Measurements from ENCODE around the gene TPBGL.

Gene TPBGL

DNA sequence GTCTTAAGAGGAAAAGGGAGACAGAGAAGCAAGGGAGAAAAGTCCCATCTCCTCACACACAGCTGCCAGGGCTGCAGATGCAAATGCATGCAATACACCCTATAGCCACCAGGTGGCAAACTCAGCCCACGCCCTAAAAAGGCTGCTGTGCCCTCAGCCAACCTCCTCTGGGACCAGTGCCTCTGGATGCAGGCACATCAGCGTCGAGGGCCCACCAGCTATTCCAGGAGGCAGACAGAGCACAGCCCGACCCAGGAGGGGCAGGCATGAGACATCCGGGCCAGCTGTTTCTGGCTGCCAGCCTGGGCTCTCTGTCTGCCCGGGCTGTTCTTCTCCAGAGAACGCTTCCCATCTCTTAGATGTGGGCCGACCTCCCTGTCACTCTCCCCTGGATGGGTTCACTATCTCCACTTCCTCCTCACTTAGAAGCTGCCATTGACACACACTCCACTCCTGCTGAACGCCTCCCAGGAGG, 39.7 kb downstream of the TPBGL start:
- Histone ChIP-seq H3K4me3 (ENCODE audit: low read depth, low read length) (no peak overlapping the region), H3K9me3 (ENCODE audit: severe bottlenecking) (no peaks in the 10 kb centered on the region), H3K27ac (no peak overlapping the region), H3K36me3 (peaks cover 25% of the 10 kb centered on the region), H3K27me3 (ENCODE audit: insufficient read depth, low read depth, severe bottlenecking) (no peaks in the 10 kb centered on the region)
- TF ChIP-seq, protein P1, sequence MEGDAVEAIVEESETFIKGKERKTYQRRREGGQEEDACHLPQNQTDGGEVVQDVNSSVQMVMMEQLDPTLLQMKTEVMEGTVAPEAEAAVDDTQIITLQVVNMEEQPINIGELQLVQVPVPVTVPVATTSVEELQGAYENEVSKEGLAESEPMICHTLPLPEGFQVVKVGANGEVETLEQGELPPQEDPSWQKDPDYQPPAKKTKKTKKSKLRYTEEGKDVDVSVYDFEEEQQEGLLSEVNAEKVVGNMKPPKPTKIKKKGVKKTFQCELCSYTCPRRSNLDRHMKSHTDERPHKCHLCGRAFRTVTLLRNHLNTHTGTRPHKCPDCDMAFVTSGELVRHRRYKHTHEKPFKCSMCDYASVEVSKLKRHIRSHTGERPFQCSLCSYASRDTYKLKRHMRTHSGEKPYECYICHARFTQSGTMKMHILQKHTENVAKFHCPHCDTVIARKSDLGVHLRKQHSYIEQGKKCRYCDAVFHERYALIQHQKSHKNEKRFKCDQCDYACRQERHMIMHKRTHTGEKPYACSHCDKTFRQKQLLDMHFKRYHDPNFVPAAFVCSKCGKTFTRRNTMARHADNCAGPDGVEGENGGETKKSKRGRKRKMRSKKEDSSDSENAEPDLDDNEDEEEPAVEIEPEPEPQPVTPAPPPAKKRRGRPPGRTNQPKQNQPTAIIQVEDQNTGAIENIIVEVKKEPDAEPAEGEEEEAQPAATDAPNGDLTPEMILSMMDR (IDR thresholded peaks at IDR 0.05; ENCODE audit: low read depth, low read length): peak; percentile 97
- DNase-seq: peak; percentile 75

DNA sequence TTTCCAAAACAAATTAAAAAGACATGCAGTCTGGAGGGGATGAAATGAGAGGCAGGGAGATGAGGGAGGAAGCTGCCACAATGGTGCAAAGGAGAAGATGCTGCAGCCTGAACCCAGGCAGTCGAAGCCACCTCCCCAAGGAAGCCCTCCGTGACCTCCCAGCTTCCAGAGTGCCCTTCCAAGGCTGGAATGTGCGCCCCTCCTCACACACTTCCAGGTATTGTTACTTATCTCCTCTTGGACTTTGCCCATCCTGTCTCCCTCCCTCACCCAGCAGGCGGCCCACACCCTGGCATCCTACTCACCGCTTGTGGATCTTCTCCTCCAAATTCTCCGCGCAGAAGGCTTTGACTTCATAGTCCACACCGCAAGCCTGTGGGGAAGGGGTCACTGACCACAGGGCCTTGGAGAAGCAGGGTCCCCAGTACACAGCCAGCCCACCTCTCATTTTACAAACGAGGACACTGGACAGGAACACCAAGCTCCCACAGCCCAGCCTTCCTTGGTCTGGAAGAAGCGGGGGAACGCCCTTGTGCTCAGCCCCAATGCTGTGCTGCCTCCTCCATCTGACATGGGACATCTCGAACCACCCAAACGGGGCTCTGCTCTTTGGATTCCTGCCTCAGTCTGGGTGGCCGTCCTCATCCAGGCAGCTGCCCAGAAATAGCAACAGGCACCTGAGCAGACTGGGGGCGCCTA, 40.3 kb downstream of the TPBGL start:
- Histone ChIP-seq H3K36me3 (peaks cover 25% of the 10 kb centered on the region), H3K27ac (no peak overlapping the region)

DNA sequence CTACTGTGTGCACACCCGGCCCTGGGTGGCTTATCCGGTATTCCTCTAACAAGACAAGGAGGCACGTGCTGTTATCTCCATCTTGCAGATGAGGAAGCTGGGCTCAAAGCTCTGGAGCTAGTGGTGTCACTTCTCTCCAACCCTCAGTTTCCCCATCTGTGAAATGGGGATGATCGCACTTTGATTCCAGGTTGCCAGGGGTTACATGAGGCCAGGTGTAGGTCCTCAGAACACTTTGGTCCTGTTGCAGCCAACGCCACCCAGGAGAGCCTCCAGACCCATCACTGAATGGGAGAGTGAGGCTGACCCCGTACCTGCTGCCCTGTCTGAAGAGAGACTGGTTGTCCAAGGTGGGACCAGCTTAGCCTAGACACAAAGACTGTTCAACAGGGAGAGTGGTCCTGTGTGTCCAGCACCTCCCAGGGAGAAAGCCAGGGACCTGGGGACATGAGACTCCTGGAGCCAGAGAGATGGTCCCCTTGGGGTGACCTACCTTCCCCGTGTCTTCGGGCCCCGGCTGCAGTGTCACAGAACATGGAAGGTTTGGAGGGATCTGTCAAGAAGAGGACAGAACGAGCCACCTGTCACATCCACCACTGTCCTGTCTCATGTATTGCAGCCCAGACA, 41.0 kb downstream of the TPBGL start:
- H3K27me3 ChIP-seq (ENCODE audit: insufficient read depth, low read depth, severe bottlenecking): no peaks in the 10 kb centered on the region
- TF ChIP-seq, protein P1 (IDR thresholded peaks at IDR 0.05; ENCODE audit: low read depth, low read length): no peak
- no peak overlapping the region for H3K27ac ChIP-seq
- H3K9me3 ChIP-seq (ENCODE audit: severe bottlenecking): no peaks in the 10 kb centered on the region
- no peak overlapping the region for H3K4me3 ChIP-seq (ENCODE audit: low read depth, low read length)
- peaks cover 25% of the 10 kb centered on the region for H3K36me3 ChIP-seq
- no peak for DNase-seq

More for the DNA sequence above, 40.3 kb downstream of the TPBGL start:
- TF ChIP-seq, protein P1 (IDR thresholded peaks at IDR 0.05; ENCODE audit: low read depth, low read length): no peak
- DNase-seq: no peak
- no peaks in the 10 kb centered on the region for H3K27me3 ChIP-seq (ENCODE audit: insufficient read depth, low read depth, severe bottlenecking)
- no peak overlapping the region for H3K4me3 ChIP-seq (ENCODE audit: low read depth, low read length)
- no peaks in the 10 kb centered on the region for H3K9me3 ChIP-seq (ENCODE audit: severe bottlenecking)

DNA sequence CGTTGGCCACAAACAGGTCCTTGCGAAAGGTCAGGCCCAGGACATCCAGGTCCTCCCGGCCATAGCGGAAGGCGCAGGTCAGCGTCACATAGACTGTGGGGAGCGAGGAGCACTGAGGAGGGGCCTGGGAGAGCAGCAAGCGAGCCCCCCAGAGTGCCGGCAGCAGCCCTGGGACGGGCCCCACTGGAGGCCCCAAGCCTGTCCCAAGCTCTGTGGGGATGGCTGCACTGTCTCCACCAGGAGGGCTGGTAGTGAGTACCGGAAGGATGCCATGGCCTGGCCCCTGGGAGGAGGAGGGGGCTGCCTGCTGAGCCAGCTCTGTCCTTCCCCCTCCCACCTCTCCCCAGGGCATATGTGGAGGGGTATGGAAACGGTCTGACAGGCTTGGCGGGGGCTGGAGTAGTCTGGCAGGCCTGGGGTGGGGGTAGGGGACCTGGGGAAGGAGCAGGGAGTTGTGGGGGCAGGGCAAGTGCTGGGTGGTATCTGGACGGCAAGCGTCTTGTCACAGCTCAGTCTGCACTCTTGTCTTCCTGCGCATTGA, 42.9 kb downstream of the TPBGL start:
- no peak overlapping the region for H3K4me3 ChIP-seq (ENCODE audit: low read depth, low read length)
- H3K9me3 ChIP-seq (ENCODE audit: severe bottlenecking): no peaks in the 10 kb centered on the region
- TF ChIP-seq, protein P1 (IDR thresholded peaks at IDR 0.05; ENCODE audit: low read depth, low read length): no peak
- no peak for DNase-seq
- no peaks in the 10 kb centered on the region for H3K27me3 ChIP-seq (ENCODE audit: insufficient read depth, low read depth, severe bottlenecking)
- H3K27ac ChIP-seq: no peak overlapping the region
- H3K36me3 ChIP-seq: peaks cover 13% of the 10 kb centered on the region

DNA sequence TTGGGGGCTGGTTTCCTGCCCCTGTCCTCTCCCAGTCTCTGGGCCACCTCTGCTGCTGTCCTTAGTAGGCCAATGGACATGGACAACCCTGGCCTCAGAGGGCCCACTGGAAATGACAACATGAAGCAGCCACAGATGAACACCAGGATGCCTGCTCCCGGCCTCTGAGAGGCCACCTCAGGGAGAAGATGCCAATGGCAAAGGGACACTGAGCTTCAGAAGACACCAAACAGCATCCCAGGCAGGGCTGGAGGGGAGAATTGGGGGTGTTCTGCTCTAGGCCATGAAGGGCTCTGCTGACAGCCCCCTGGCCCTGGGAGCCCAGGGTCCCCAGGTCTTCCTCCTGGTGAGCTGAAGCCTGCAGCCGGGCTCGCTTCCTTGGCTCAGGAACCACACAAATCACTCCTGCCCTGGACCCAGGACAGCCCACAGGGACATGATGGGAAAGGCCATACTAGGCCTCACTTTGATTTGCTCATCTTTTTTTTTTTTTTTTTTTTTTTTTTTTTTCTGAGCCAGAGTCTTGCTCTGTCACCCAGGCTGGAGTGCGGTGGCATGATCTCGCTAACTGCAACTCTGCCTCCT, 45.3 kb downstream of the TPBGL start:
- no peaks in the 10 kb centered on the region for H3K9me3 ChIP-seq (ENCODE audit: severe bottlenecking)
- no peak for DNase-seq
- no peak overlapping the region for H3K4me3 ChIP-seq (ENCODE audit: low read depth, low read length)
- no peak overlapping the region for H3K27ac ChIP-seq
- H3K36me3 ChIP-seq: peaks cover 7% of the 10 kb centered on the region
- TF ChIP-seq, protein P1 (IDR thresholded peaks at IDR 0.05; ENCODE audit: low read depth, low read length): no peak
- H3K27me3 ChIP-seq (ENCODE audit: insufficient read depth, low read depth, severe bottlenecking): no peaks in the 10 kb centered on the region

Measured in WERI-Rb-1 (cell line).